Left ventricle myocardium inferior (tissue), 1 donor: ENCODE measurements around the gene MOB1A. TPM values are rescaled to one million over a fixed set of nuclear protein-coding genes. Genes with fewer than 3 reads are reported as not detected.

Source experiments
- DNase-seq: peaks from one replicate; pipeline ENCODE4 v3.0.0-alpha.2; 2020
- H3K27ac ChIP-seq: fragments of 200-600 bp; replicated peaks from 2 replicates; pipeline ENCODE4 v1.8.0; 2021
- H3K27me3 ChIP-seq: fragments of 200-600 bp; 2 replicates; pipeline ENCODE4 v1.8.0; 2021; ENCODE audit warnings: low read depth
- H3K36me3 ChIP-seq: fragments of 200-600 bp; 2 replicates; pipeline ENCODE4 v1.8.0; 2021
- H3K4me1 ChIP-seq: fragments of 200-600 bp; 2 replicates; pipeline ENCODE4 v1.8.0; 2021
- H3K4me3 ChIP-seq: fragments of 200-600 bp; 2 replicates; pipeline ENCODE4 v1.8.0; 2021; ENCODE audit warnings: mild to moderate bottlenecking, moderate library complexity
- H3K9me3 ChIP-seq: fragments of 200-600 bp; replicated peaks from 2 replicates; pipeline ENCODE4 v1.8.0; 2021
- intact Hi-C: fragments of 100-400 bp; cut with micrococcal nuclease; formaldehyde crosslinking; loops from one replicate; pipeline ENCODE4 v1.11.0; 2022
- total RNA-seq: library from RNA; stranded (reverse); fragmentation: NEBNext Ultra II Directional; extraction: Animal tissue kit (Norgen Biotek cat#: 25700); gene quantifications from one replicate; pipeline ENCODE4 v1.2.1, GENCODE V29; 2021
- TF ChIP-seq, protein P1 (sequence below): fragments of 200-600 bp; IDR thresholded peaks from 2 replicates; pipeline ENCODE4 v1.8.0; 2021; ENCODE audit warnings: antibody characterized with exemption, mild to moderate bottlenecking, borderline replicate concordance
- donor health status: DM: no; HTN: yes; CAD: no; lungs with severe emphysema.

Gene MOB1A
- total RNA-seq, 1 donor from 2014 or later: 54.9 TPM

DNA sequence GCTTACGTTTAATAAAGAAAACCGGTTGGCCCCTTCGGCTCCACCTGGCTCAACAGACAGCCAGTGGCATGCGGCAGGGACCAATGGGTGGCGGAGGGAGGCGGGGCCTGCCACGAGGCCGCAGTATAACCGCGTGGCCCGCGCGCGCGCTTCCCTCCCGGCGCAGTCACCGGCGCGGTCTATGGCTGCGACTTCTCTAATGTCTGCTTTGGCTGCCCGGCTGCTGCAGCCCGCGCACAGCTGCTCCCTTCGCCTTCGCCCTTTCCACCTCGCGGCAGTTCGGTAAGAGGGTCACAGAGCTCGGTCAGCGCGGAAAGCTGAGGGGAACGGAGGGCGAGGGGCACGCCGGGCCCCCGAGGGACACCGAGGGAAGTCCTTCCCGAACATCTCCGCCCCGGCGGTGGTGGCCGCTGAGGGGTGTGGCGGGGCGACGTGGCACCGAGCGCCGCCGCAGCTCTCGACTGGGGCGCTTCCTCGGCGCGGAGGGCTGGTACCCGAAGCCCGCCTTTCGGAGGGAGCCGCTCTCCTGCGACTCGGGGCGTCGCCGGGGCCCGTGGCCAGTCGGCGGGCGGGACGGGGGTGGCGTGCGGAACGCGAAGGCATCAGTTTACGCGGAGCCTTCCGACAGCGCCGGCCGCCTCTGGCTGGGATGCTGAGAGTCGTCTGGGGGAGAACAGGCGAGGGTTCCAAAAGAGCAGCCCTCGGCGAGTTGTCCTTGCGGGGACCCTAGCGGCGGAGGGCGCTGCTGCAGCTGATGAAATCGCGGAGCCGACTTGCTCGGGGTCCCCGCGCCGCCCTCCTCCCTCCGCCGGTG lies 20.0 kb upstream of the MOB1A start, which contains the start of gene MTHFD2:
TSS of gene MTHFD2 (plus strand) at position 155 of the 814 bp plus-strand sequence. CDS start at position 182, 27 bp downstream.
- intact Hi-C loops: no loop called here
- Histone ChIP-seq H3K27ac (peak within 1 kb of the TSS; percentile 95), H3K4me1 (peaks cover 59% of the 10 kb centered on the region), H3K36me3 (no peaks in the 10 kb centered on the region), H3K4me3 (peak within 1 kb of the TSS; percentile 95), H3K27me3 (no peaks in the 10 kb centered on the region), H3K9me3 (no peaks in the 10 kb centered on the region)
- DNase-seq: peak; percentile 92
- TF ChIP-seq, protein P1, sequence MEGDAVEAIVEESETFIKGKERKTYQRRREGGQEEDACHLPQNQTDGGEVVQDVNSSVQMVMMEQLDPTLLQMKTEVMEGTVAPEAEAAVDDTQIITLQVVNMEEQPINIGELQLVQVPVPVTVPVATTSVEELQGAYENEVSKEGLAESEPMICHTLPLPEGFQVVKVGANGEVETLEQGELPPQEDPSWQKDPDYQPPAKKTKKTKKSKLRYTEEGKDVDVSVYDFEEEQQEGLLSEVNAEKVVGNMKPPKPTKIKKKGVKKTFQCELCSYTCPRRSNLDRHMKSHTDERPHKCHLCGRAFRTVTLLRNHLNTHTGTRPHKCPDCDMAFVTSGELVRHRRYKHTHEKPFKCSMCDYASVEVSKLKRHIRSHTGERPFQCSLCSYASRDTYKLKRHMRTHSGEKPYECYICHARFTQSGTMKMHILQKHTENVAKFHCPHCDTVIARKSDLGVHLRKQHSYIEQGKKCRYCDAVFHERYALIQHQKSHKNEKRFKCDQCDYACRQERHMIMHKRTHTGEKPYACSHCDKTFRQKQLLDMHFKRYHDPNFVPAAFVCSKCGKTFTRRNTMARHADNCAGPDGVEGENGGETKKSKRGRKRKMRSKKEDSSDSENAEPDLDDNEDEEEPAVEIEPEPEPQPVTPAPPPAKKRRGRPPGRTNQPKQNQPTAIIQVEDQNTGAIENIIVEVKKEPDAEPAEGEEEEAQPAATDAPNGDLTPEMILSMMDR: peak; percentile 85

DNA sequence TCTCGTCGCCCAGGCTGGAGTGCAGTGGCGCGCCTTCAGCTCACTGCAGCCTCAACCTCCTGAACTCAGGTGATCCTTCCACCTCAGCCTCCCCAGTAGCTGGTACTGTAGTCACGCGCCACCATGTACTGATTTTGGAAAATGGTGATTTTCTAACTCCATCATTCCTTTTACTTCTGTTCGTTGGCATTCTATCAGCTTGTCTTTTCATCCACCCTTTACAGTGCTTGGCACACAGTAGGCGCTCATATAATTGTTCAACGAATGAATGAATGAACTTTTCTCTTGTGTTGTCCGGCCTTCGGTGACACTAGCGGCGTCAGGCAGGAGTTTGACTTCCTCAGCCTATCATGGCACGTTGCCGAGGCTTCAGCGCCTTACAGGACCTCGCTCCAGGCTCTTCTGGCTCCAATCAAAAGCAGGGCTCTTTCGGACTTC lies 19.4 kb upstream of the MOB1A start:
- Histone ChIP-seq H3K4me3 (peak overlapping the region; percentile 95), H3K27me3 (no peaks in the 10 kb centered on the region), H3K9me3 (no peaks in the 10 kb centered on the region), H3K36me3 (no peaks in the 10 kb centered on the region), H3K27ac (peak overlapping the region; percentile 95), H3K4me1 (peaks cover 54% of the 10 kb centered on the region)
- no peak for DNase-seq
- TF ChIP-seq, protein P1: no peak
- intact Hi-C loops: no loop called here

DNA sequence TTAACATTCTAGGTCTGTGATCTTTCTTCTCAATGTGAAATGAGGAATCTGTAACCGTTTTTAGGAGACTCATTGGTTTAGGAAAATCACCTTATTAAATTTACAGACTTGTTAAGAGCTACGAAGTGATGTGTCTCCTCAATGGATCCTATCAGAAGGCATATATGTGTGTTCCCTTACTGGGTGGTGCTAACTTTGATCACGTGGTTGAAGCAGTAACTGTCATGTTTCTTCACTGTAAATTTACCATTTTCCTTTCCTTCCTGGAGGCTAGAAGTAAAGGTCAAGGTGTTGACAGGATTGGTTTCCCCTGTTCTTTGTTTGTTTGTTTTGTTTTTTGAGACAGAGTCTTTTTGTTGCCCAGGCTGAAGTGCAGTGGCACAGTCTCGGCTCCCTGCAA lies 18.4 kb upstream of the MOB1A start:
- intact Hi-C loops: no loop called here
- H3K4me1 ChIP-seq: peaks cover 44% of the 10 kb centered on the region

DNA sequence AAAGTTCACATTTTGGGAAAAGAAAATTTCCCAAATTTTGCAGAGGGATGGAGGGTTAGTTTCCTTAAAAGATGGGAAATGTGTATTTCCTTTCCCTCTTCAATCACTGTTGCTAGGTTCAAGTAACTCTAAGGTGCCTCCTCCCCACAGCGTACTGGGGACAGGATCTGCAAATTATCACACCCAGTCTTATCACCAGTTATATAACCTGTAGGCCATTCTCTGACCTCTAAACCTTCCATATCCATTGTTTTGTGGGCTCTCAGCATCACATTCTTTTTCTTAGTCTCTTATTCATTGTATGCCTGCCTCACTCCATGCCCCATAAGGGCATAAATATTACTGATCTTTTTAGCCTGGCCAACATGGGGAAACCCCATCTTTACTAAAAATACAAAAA lies 16.1 kb upstream of the MOB1A start:
- H3K9me3 ChIP-seq: no peaks in the 10 kb centered on the region
- no peak overlapping the region for H3K27ac ChIP-seq
- H3K4me3 ChIP-seq: no peak overlapping the region
- peaks cover 21% of the 10 kb centered on the region for H3K4me1 ChIP-seq
- H3K27me3 ChIP-seq: no peaks in the 10 kb centered on the region
- TF ChIP-seq, protein P1: no peak
- DNase-seq: no peak
- intact Hi-C loops: no loop called here
- no peaks in the 10 kb centered on the region for H3K36me3 ChIP-seq

More for the DNA sequence above, 18.4 kb upstream of the MOB1A start:
- H3K27ac ChIP-seq: no peak overlapping the region
- H3K9me3 ChIP-seq: no peaks in the 10 kb centered on the region
- TF ChIP-seq, protein P1: no peak
- no peak overlapping the region for H3K4me3 ChIP-seq
- no peaks in the 10 kb centered on the region for H3K36me3 ChIP-seq
- no peak for DNase-seq
- no peaks in the 10 kb centered on the region for H3K27me3 ChIP-seq

DNA sequence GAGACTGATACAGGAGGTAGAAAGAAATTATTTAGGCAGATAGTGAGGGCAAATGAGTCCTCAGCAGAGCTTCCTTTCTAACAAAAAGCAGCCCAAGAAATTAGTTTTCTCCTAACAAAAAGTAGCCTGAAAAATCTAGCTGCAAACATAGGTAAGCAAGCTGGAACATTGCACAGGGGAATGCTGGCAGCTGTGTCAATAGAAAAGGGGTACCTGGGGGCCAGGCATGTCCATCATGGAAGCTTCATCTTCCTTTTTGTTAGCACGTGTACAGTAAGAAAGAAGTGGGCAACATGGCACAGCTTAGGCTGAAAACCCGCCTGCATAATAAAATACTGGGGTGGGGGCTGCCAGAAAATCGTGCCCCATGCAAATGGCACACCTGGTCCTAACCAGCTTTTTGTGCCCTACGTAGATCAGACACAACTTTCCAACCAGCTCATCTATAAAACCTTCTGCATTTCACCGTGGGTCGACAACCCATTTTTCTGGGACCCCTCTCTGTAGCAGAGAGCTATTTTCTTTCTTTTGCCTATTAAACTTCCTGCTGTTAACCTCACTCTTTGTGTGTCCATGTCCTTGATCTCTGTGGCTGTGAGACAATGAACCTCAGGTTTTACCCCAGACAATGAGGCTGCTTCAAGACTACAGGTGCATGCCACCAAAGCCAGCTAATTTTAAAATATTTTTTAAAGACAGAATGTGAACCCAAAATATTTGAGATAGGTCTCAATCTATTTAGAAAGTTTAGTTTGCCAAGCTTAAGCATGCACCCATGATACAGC lies 13.1 kb upstream of the MOB1A start:
- Histone ChIP-seq H3K36me3 (no peaks in the 10 kb centered on the region), H3K4me1 (peaks cover 4% of the 10 kb centered on the region), H3K27ac (no peak overlapping the region), H3K9me3 (no peaks in the 10 kb centered on the region), H3K4me3 (no peak overlapping the region), H3K27me3 (no peaks in the 10 kb centered on the region)
- no peak for DNase-seq
- intact Hi-C loops: no loop called here
- TF ChIP-seq, protein P1: no peak
